ENCODE results near the gene FNDC3B.

FNDC3B gene

GRCh38 chr3:172071780-172072330 is 32.5 kb downstream of the FNDC3B start:
- H4K20me1 ChIP-seq (ENCODE audit: insufficient read depth, low read length): peaks cover 31% of the 10 kb centered on the region
- no peaks in the 10 kb centered on the region for H3K9me2 ChIP-seq (replicated peaks; ENCODE audit: insufficient read depth, low read length)
- no peaks in the 10 kb centered on the region for H3K9me3 ChIP-seq (replicated peaks; ENCODE audit: insufficient read depth, low read length)
- no peak overlapping the region for H3K27ac ChIP-seq (ENCODE audit: low read length)
- H3K79me2 ChIP-seq (ENCODE audit: low read length): peaks cover 100% of the 10 kb centered on the region
- no peaks in the 10 kb centered on the region for H3K4me1 ChIP-seq (ENCODE audit: low read length)
- no peak overlapping the region for H3K9ac ChIP-seq (ENCODE audit: low read length)
- H3K4me3 ChIP-seq (ENCODE audit: low read length): no peak overlapping the region
- H3F3A ChIP-seq (ENCODE audit: insufficient read depth, low read length): no peaks in the 10 kb centered on the region
- no peak overlapping the region for H3K4me2 ChIP-seq (ENCODE audit: low read depth, low read length)
- no peak for DNase-seq
- no peaks in the 10 kb centered on the region; the same call in 1 of the 2 replicates for H3K36me3 ChIP-seq (replicated peaks; ENCODE audit: insufficient read depth, low read length)
- H3K27me3 ChIP-seq (replicated peaks; ENCODE audit: insufficient read depth, low read length): no peaks in the 10 kb centered on the region
- H2AFZ ChIP-seq (ENCODE audit: low read length): no peak overlapping the region
- TF ChIP-seq EZH2 (optimal IDR thresholded peaks at IDR 0.05; ENCODE audit: low read depth, low read length): no peak
- no peak for TF ChIP-seq CTCF (IDR thresholded peaks at IDR 0.05; ENCODE audit: low read length)
- no peak for TF ChIP-seq EZH2phosphoT487 (IDR thresholded peaks at IDR 0.05; ENCODE audit: low read length)

GRCh38 chr3:172072543-172072942 is 33.2 kb downstream of the FNDC3B start:
- no peak overlapping the region for H3K4me2 ChIP-seq (ENCODE audit: low read depth, low read length)
- no peaks in the 10 kb centered on the region for H3K9me3 ChIP-seq (replicated peaks; ENCODE audit: insufficient read depth, low read length)
- H3K9me2 ChIP-seq (replicated peaks; ENCODE audit: insufficient read depth, low read length): no peaks in the 10 kb centered on the region
- H3K27me3 ChIP-seq (replicated peaks; ENCODE audit: insufficient read depth, low read length): no peaks in the 10 kb centered on the region
- no peak for DNase-seq
- H3K9ac ChIP-seq (ENCODE audit: low read length): no peak overlapping the region
- H3K27ac ChIP-seq (ENCODE audit: low read length): no peak overlapping the region
- peaks cover 28% of the 10 kb centered on the region for H4K20me1 ChIP-seq (ENCODE audit: insufficient read depth, low read length)
- no peak overlapping the region for H2AFZ ChIP-seq (ENCODE audit: low read length)
- H3K4me3 ChIP-seq (ENCODE audit: low read length): no peak overlapping the region
- no peaks in the 10 kb centered on the region; the same call in 1 of the 2 replicates for H3K36me3 ChIP-seq (replicated peaks; ENCODE audit: insufficient read depth, low read length)
- peaks cover 100% of the 10 kb centered on the region for H3K79me2 ChIP-seq (ENCODE audit: low read length)
- no peaks in the 10 kb centered on the region for H3F3A ChIP-seq (ENCODE audit: insufficient read depth, low read length)
- no peak for TF ChIP-seq EZH2 (optimal IDR thresholded peaks at IDR 0.05; ENCODE audit: low read depth, low read length)
- TF ChIP-seq CTCF (IDR thresholded peaks at IDR 0.05; ENCODE audit: low read length): no peak
- TF ChIP-seq EZH2phosphoT487 (IDR thresholded peaks at IDR 0.05; ENCODE audit: low read length): no peak
- H3K4me1 ChIP-seq (ENCODE audit: low read length): no peaks in the 10 kb centered on the region

- Histone ChIP-seq H3K4me1 (ENCODE audit: low read length) (no peaks in the 10 kb centered on the region), H3K27ac (ENCODE audit: low read length) (no peak overlapping the region), H3K36me3 (replicated peaks; ENCODE audit: insufficient read depth, low read length) (peaks cover 1% of the 10 kb centered on the region; the same call in 1 of the 2 replicates), H3K4me2 (ENCODE audit: low read depth, low read length) (no peak overlapping the region), H3K9ac (ENCODE audit: low read length) (no peak overlapping the region), H3K27me3 (replicated peaks; ENCODE audit: insufficient read depth, low read length) (no peaks in the 10 kb centered on the region), H3K9me3 (replicated peaks; ENCODE audit: insufficient read depth, low read length) (no peaks in the 10 kb centered on the region), H3K9me2 (replicated peaks; ENCODE audit: insufficient read depth, low read length) (no peaks in the 10 kb centered on the region), H3F3A (ENCODE audit: insufficient read depth, low read length) (no peaks in the 10 kb centered on the region), H3K79me2 (ENCODE audit: low read length) (peaks cover 100% of the 10 kb centered on the region), H4K20me1 (ENCODE audit: insufficient read depth, low read length) (peaks cover 22% of the 10 kb centered on the region), H3K4me3 (ENCODE audit: low read length) (no peak overlapping the region), H2AFZ (ENCODE audit: low read length) (no peak overlapping the region)
- TF ChIP-seq EZH2phosphoT487 (IDR thresholded peaks at IDR 0.05; ENCODE audit: low read length): no peak
- TF ChIP-seq CTCF (IDR thresholded peaks at IDR 0.05; ENCODE audit: low read length): no peak
- TF ChIP-seq EZH2 (optimal IDR thresholded peaks at IDR 0.05; ENCODE audit: low read depth, low read length): no peak
- no peak for DNase-seq
Observed at GRCh38 chr3:172073262-172073915, 34.0 kb downstream of the FNDC3B start.
